RWPE1 (cell line): Measurements from ENCODE around the gene NF2.

ENCODE experiments used
- CTCF ChIA-PET: fragments of 350-600 bp; sonication (Branson Sonifier 250); formaldehyde crosslinking; extraction: SDS; loops from one replicate; lab custom pipeline; 2021; lab: Yijun Ruan, JAX
- POLR2A ChIA-PET: fragments of 400-600 bp; formaldehyde crosslinking; extraction: SDS; loops from one replicate; lab custom pipeline; 2020; ENCODE audit warnings: antibody characterized with exemption; ENCODE audit not compliant: low non-redundant PET; lab: Yijun Ruan, JAX
- DNase-seq: peaks from one replicate; pipeline ENCODE4 v3.0.0; 2012; ENCODE audit warnings: low spot score
- H3K27ac ChIP-seq: fragments of 450-650 bp; 2 replicates; pipeline ENCODE4 v1.5.1; 2017
- TF ChIP-seq, protein P1 (sequence below): fragments of 450-650 bp; conservative IDR thresholded peaks from 2 replicates; pipeline ENCODE4 v1.5.1; 2017; ENCODE audit warnings: low read depth, mild to moderate bottlenecking

NF2 gene

DNA sequence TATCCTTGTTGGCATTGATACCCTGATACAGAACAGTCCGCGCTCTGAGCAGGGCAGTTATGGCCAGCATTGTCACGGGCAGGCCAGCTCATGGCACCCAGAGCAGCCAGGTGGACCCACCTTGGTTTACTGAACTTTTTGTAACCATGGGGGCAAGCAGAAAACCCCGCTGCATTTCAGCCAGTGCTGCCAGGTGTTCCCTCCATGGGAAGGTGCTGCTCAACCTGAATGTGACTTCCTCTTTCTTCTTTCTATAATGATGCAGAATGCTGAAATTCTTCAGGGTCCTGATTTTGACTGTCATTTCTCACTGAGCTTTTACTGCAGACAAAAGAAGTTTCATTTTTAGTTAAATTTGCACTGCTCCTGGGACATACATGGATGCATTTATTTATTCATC is 80.8 kb downstream of the NF2 start:
- ChIA-PET POLR2A (no interaction called here), CTCF (no interaction called here)
- no peak for DNase-seq
- TF ChIP-seq, protein P1, sequence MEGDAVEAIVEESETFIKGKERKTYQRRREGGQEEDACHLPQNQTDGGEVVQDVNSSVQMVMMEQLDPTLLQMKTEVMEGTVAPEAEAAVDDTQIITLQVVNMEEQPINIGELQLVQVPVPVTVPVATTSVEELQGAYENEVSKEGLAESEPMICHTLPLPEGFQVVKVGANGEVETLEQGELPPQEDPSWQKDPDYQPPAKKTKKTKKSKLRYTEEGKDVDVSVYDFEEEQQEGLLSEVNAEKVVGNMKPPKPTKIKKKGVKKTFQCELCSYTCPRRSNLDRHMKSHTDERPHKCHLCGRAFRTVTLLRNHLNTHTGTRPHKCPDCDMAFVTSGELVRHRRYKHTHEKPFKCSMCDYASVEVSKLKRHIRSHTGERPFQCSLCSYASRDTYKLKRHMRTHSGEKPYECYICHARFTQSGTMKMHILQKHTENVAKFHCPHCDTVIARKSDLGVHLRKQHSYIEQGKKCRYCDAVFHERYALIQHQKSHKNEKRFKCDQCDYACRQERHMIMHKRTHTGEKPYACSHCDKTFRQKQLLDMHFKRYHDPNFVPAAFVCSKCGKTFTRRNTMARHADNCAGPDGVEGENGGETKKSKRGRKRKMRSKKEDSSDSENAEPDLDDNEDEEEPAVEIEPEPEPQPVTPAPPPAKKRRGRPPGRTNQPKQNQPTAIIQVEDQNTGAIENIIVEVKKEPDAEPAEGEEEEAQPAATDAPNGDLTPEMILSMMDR = no peak
- no peak overlapping the region for H3K27ac ChIP-seq

- DNase-seq = no peak
- no peak overlapping the region for H3K27ac ChIP-seq
- ChIA-PET POLR2A (no interaction called here), CTCF (interaction anchor here (0.6 to 1.2 kb wide), 3 partner anchors 15 to 399 kb away, joined by 3 to 4 read pairs (median 3); no protein-coding TSS in a partner anchor)
- TF ChIP-seq, protein P1 = no peak
Measured at GRCh38 chr22:29689206-29689879, 85.9 kb downstream of the NF2 start.

- TF ChIP-seq, protein P1 = peak; percentile 23; the same call in 1 of the 2 replicates
- DNase-seq = no peak
- no peak overlapping the region for H3K27ac ChIP-seq
- CTCF ChIA-PET = interaction anchor here (0.6 to 1.2 kb wide), 3 partner anchors 16 to 399 kb away, joined by 3 to 4 read pairs (median 3); no protein-coding TSS in a partner anchor
- POLR2A ChIA-PET = no interaction called here
Measured at GRCh38 chr22:29689880-29690213, 86.4 kb downstream of the NF2 start.

GRCh38 chr22:29690476-29690875 is 87.0 kb downstream of the NF2 start:
- POLR2A ChIA-PET = no interaction called here
- CTCF ChIA-PET = no interaction called here
- TF ChIP-seq, protein P1 = no peak
- no peak for DNase-seq
- H3K27ac ChIP-seq = peak overlapping the region; percentile 15; the same call in 1 of the 2 replicates

- DNase-seq = no peak
- peak overlapping the region; percentile 15; the same call in 1 of the 2 replicates for H3K27ac ChIP-seq
- POLR2A ChIA-PET = no interaction called here
- TF ChIP-seq, protein P1 = no peak
- CTCF ChIA-PET = no interaction called here
Measured at GRCh38 chr22:29691636-29692326, 88.3 kb downstream of the NF2 start.

DNA sequence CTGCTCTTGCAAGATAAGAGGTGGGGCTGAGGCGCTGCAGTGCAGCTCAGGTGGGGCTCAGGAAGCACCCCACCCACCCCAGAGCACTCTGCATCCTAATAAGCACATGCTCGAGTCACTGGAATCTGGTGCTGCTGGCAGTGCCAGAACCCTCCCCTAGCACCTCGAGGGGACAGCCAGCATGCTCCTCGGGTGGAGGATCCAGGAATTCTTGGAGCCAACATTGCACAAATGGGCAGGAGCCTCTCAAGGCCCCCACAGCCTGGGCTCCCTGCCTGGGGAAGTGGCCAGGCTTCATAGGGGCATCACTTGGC is 88.9 kb downstream of the NF2 start:
- DNase-seq = no peak
- H3K27ac ChIP-seq = peak overlapping the region; percentile 15
- TF ChIP-seq, protein P1 = no peak
- ChIA-PET CTCF (no interaction called here), POLR2A (no interaction called here)
